Amniotic stem cell (primary cell): ENCODE results near the gene TLNRD1.

Experiments
- DNase-seq: peaks from one replicate; lab custom pipeline; 2025; lab: John Stamatoyannopoulos, UW

TLNRD1 gene

DNA sequence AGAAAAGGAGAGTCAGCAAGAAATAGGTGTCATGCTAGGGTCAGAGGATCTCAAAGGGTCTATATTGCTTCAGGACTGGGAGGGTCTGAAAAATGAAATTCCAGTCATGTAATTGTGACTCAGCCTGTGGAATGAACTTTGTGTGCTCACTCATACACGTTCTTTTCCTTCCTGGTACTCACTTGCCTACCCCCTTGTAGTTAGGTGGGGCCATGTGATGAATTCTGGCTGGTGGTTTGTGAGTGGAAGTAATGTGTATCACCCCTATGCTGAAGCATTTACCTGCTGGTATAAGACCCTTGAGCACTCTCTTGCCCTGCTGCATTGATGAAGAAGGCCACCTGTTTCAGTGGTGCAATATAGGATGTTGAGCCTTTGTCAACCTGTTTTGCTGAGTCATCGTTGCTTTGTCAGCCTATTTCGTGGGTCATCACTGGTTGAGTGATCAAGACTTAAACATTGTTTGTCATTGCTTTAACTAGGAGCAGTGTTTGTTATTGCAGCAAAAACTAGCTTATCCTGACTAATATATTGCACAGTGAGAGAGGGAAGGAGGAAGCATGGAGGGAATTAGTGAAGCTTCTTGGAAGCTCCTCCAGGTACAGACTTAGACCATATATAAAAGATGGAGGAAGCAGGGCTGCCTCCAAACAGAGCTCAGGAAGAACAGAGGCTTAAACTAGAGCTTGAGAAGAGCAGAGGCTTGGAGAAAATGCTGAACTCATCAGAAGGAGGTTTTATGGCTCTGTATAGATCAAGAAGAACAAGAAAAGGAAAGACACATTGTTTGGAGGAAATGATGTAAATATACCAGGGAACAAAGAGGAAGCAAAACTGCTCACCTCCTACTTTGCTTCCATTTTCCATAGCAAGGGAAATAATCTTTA, 28.9 kb downstream of the TLNRD1 start:
- DNase-seq, result no peak

DNA sequence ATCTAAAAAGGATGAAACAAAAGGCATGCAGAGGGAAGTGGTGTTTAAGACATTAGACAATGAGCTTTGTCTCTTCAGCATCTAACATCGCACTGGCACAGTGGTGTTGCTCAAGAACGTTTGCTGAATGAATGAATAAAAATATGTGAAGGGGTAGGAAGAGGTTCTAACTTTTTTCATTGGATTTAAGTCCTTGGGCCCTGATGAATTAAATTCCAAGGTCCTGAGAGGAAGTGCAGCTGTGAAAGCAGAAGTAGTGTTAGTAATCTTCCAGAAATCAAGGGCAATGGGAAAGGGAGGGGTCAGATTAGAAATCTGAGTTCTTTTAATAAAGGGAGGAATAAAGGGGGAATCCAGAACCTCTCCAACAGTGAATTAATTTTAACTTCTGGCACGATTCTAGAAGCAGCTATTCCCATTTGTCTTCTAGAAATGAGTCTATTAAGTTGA, 29.6 kb downstream of the TLNRD1 start:
- no peak for DNase-seq

DNA sequence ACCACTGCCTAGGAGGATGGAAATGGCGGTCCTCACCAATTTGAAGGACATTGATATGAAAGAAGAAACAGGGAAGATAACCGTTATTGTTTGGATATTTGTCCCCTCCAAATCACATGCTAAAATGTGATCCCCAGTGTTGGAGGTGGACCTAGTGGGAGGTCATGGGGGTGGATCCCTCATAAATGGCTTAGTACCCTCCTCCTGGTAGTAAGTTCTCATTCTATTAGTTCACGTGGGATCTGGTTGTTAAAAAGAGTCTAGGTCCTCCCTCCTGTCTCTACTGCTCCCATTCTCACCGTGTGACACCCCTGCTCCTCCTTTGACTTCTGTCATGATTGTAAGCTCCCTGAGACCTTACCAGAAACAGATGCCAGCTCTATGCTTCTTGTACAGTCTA, 30.5 kb downstream of the TLNRD1 start:
- no peak for DNase-seq

DNA sequence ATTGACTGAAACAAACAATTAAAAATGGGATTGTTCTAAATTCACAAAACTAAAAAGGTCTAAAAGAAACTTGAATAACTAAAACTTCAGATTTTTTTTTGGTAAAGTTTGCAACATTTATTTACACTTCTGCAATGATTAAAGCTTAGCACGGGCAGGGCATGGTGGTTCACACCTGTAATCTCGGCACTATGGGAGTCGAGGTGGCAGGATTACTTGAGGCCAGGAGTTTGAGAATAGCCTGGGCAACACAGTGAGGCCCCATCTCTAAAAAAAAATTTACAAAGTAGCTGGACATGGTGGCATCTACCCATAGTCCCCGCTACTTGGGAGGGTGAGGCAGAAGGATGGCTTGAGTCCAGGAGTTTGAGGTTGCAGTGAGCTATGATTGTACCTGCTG, 31.6 kb downstream of the TLNRD1 start:
- no peak for DNase-seq

DNA sequence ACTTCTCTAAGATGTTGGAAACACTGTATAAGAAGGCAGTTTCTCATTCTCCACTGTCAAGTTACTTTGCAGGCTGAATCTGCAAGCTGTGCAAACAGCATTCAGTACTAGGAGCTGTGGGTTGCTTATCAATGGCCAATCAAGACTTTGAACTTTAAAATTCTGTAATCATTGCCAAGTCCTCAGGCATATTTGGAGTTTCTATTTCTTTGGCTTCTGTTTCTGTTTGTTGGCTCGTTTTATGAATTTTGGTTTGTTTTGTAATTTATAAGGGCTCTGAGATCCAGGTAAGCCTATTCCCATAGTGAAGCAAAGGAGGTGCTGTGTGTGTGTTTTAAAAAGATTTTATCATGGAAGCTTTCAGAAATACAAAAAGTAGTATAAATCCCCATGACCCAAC, 32.1 kb downstream of the TLNRD1 start:
- no peak for DNase-seq

DNA sequence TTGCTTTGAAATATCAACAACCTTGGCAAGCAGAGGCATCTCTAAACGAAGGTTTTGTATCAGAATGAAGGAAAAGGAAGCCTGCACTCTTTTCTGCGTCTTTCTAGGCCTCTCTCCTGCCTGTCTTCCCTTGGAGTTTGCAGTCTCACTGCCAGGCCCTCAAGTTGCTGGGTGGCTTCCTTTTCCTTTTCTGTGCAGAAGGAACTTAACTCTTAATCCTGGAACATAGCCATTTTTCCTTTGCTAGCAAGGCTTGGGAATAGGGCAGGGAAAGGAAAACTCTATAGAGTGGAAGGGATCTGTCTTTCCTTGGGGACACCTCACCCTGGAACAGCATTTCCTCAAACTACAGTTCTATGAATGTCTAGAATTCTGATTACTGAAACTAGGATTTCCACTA, 32.8 kb downstream of the TLNRD1 start:
- DNase-seq, result no peak

DNA sequence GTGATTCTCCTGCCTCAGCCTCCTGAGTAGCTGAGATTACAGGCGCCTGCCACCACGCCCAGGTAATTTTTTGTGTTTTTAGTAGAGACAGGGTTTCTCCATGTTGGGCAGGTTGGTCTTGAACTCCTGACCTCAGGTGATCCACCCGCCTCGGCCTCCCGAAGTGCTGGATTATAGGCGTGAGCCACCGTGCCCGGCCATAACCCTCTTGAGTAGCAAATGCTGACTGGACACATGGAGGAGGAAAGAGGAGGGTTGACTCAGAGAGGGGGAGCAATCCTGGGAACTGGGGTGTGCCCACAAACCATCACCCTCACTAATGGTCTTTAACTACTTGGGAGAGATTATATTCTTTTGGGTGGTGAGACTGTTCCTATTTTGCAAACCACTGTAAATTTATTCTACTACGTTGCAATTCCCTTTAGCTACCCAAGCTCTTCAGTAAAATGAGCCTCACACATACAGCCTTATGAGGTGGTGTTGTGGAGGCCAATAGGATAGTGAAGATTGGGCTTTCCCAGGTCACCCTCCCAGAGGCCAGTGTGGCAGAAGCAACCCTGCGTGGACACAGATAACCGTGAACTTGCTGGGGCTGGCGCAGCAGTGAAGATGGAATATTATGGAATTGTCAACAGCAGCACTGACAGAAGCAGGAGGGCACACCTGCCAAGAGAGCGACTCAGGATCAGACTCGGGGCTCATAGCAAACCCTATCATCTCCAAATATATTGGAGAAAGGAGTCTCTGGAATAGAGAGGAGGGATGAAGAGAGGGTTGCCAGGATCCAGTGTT, 37.4 kb downstream of the TLNRD1 start:
- no peak for DNase-seq

DNA sequence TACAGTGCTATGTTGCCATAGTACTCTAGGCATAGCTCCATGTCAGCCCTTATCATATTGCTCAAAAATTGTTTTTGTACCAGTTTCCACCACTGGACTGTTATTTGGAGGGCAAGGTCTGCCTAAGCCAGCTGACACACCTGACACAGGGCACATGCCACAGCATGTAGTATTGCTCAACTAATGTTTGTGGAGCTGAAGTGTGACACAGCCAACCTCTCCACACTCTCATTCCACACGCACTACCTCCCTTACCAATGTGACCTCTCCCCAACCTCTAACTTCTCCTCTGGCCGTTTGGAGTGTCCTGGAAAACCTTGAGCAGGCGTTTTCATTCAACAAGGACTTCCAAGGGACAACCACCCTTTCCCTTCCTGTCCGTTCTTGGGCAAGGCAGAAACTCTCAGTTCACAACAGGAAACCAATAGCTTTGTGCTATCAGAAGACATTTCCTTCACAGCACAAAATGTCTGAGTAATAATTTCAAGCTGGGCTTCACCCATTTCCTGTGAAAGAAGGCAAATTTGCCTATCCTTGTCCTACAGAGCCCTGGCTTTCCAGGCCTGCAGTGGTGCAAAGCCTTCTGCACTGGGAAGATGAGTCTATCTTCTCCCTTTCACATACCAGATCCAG, 38.4 kb downstream of the TLNRD1 start:
- DNase-seq, result no peak

DNA sequence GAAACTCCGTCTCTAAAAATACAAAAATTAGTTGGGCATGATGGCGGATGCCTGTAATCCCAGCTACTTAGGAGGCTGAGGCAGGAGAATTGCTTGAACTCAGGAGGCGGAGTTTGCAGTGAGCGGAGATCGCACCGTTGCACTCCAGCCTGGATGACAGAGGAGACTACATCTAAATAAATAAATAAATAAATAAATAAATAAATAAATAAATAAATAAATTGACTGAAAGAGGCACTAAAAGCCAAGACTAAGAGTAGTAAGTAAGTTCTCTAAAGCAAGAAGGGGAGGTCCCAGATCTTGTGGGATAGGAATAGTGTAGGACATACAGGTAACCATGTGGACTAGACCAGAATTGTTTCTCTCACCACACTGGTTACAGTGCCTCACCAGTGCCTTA, 40.0 kb downstream of the TLNRD1 start:
- no peak for DNase-seq

DNA sequence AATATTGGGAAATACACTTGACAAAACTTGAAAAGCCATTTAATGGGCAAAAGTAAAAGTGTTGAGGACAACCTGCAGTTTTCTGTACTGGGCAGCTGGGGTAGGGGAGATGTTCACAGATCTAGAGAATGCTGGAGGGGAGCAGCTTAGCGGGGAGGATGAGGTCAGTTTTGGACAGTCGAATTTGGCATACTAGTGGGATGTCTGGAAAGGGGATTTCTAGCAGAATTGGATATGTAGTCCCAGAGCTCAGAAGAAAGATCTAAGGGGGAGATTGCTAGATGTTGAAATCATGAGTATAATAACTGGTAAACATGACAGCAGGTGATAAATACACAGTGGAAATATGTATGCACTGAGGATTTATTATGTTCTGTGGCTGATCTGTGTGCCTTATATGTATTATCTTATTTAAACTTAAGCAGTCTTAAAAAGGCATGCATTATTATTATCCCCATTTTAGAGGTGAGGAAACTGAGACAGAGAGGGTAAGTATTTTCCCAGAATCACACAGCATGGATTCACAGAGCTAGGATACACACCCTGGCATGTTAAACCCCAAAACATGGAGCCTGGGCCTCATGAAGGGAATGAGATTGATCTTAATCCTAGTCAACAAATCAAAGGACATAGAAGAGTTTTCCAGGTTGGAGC, 42.7 kb downstream of the TLNRD1 start:
- DNase-seq, result no peak

DNA sequence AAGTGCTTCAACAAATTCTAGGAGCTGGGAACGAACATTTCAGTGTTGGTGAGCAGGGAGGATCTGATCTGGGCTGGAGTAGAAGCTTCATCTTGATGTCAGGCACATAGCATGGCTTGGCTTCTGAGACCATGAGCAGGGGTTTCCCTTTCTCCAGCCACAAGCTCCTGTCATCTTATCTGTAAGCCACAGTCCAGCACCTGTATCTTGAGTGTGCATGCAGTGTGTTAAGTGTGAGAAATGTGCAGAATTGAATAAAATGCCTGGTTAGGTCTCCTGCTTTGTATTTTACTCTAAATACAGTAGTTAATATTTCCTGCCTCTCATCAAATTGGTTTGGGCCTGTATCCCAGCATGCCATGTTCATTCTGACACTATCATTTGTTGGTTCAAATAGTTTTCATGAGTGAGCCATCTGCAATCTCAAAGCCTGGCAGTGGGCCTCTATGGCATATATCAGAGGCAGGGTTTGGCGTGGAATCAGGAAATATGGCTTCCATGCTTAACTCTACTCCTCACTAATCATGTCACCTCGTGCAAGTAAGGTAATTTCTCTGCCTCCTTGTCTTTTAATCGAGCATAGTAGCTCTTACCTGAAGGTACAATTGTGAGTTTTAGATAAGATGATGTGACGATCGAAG, 43.3 kb downstream of the TLNRD1 start:
- no peak for DNase-seq

DNA sequence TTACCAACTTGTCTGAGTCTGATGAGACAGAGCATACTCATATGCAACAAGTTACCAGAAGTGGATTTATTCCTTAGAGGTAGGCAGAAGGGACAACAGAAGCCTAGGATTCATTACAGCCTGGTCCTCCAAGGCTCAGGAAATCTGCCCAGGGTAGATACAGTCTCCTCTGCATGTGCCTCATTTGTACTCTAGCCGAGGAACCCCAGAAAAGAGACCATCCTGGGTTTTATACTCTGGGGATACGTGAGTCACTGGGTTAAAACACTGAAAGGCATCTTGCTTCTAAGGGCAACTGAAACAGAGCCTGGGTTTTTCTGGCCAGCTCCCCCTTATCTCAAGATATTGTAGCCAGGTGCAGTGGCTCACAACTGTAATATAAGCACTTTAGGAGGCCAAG, 45.6 kb downstream of the TLNRD1 start:
- DNase-seq, result no peak

DNA sequence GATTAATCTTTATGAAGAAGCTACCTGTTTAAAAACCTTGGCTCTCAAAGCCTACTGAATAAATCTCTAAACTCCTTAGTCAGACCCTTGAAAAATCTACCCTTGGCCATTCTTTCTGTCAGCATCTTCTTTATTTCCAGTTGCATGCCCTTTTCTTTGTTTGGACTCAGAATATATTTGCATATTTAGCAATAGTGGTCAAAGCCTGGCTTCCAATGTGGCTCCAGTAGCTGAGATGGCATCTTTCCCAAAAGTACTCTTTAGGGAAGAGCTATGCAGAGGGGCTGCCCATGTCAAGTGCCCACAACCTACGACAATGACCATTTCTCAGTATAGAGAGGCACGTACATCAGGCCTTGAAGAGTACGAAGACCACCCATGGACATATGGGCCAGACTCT, 47.2 kb downstream of the TLNRD1 start:
- DNase-seq, result no peak

DNA sequence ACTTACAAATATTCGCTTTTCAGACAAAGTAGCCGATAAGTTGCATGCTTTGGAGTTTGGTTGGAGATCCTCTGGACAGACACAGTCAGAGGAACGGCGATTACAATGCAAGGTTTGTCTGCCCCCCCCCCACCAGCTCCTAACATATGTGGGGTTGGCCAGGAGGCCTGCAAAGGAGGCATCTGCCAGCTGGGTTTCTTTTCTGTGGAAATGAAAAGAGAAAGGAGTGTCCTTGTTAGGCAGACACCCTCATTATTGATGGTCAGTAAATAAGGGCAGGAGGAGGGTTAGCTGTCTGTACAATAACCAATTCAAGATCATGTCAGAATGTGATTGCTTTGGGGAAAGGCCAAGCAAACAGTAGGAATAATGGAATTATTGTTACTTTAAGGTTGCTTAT, 49.1 kb downstream of the TLNRD1 start:
- DNase-seq, result no peak

DNA sequence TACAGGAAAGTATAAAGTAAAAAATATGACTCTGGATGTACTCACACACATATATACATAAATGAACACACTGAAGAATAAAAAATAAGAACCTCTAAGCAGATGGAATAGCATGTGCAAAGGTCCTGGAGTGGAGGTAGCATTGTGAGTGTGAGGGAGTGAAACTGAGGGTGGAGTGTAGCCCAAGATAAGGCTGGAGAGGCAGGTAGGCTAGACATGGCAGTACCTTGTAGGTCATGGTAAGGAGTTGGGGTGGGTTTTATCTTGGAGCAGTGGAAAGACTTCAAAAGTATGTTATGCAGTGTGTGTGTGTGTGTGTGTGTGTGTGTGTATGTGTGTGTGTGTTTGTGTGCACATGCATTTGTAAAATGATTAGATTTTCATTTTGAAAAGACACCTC, 49.5 kb downstream of the TLNRD1 start:
- no peak for DNase-seq

DNA sequence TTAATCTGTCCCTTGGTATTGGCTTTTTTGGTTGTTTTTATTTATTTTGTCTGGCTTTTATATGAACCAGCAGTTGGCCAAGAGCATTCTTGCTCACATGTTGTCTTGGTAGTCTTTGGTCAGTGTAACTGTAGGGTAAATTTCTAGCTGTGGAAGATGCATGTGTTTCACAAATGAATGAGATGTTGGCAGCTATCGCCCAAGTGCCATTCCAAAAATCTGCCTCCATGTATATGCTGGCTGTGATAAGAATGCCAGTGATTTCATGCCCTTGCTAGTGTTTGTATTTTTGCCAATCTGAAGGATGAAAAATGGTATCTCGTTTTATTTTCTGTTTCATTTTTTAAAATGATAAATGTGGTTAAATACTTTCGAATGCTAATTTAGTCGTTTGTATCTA, 50.1 kb downstream of the TLNRD1 start:
- no peak for DNase-seq

DNA sequence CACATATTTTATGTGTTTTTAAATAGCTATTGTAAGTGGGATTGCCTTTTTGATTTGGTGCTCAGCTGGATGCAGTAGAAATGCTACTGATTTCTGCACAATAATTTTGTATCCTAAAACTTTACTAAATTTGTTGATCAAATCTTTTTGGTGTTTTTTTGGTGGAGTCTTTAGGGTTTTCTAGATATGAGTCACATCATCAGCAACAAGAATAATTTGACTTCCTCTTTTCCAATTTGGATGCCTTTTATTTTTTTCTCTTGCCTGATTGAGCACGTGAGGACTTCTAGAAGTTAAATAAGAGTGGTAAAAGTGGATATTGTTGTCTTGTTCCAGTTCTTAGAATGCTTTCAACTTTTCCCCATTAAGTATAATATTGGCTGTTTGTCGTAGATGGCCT, 51.3 kb downstream of the TLNRD1 start:
- no peak for DNase-seq

DNA sequence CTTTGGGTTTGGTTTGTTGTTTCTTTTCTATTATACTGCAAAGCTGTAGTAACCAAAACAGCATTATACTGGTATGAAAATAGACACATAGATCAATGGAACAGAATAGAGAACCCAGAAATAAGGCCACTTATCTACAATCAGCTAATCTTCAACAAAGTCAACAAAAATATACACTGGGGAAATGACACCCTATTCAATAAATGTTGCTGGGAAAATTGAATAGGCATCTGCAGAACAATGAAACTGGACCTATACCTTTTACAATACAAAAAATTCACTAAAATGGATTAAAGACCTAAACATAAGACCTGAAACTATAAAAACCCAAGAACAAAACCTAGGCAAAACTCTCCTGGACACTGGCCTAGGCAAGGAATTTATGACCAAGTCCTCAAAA, 52.9 kb downstream of the TLNRD1 start:
- no peak for DNase-seq

DNA sequence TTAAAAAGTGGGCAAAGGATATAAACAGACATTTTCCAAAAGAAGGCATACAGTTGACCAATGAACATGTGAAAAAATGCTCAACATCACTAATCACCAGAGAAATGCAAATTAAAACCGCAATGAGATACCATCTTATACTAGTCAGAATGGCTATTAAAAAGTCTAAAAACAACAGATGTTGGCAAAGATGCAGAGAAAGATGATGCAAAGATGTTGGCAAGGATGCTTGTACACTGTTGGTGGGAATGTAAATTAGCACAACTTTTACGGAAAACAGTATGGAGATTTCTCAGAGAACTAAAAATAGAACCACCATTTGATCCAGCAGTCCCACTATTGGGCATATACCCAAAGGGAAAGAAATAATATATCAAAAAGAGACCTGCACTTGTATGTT, 53.5 kb downstream of the TLNRD1 start:
- no peak for DNase-seq
